ENCODE results near the gene CLMN.
A peak's percentile ranks its signal among the peaks of the same experiment; 100 is the strongest.

The CLMN gene

DNA sequence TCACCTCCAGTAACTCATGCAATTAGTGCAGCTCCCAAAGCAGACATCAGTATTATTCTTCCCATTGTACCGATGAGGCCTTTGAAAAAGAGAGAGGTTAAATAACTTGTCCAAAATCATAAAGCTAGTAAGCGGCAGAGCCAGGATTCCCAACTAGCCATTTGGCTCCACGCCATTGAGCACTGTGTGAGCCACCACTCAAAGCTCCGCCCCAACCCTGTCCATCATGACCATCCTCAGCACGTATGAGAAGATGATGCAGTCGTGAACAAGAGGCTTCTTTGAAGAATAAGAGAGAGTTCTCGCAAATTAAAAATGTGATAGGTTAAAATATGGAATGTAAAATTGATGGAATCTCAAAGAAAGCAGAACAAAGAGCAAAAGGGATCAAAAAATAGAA is 14.6 kb downstream of the CLMN start:
- DNase-seq: peak in 22 of 51 donors; percentile 16 to 70 (median 42)

DNA sequence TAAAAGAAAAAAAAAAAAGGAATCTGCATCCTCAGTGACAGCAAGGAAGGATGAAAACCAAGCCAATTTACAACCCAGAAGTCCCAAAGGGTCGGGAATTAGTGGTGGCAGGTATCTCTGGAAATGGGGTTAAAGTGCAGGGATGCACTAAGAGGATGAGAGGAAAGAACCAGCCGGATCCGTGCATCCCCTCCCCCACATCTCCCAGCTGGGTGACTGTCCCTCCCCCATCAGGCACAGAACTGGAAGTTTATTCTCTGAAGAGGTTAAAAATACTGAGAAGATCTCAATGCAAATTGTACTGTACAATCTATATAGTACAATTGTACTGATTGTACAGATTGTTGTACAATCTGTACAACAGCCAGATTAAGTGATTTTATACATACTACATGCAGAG is 15.4 kb downstream of the CLMN start:
- peak in 1 of 51 donors; percentile 23 for DNase-seq

DNA sequence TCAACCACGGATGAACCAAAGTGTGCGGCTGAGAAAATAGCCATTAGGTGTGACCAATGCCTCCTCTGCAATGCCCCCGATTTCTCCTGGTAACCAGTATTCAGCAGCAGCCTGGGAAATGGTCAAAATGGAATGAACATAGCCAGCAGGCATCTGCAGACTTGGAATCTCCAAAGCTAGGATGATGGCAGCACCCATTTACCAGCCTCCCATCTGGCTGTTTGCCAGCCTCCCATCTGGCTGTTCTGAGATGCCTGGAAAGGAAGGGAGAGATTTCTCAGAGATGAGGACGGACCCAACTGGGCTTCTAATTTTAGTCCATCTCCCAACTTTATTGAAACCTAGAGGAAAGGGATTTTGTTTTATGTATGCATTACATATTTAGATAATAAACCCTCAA is 16.2 kb downstream of the CLMN start:
- DNase-seq: peak in 17 of 51 donors; percentile 20 to 70 (median 40)

DNA sequence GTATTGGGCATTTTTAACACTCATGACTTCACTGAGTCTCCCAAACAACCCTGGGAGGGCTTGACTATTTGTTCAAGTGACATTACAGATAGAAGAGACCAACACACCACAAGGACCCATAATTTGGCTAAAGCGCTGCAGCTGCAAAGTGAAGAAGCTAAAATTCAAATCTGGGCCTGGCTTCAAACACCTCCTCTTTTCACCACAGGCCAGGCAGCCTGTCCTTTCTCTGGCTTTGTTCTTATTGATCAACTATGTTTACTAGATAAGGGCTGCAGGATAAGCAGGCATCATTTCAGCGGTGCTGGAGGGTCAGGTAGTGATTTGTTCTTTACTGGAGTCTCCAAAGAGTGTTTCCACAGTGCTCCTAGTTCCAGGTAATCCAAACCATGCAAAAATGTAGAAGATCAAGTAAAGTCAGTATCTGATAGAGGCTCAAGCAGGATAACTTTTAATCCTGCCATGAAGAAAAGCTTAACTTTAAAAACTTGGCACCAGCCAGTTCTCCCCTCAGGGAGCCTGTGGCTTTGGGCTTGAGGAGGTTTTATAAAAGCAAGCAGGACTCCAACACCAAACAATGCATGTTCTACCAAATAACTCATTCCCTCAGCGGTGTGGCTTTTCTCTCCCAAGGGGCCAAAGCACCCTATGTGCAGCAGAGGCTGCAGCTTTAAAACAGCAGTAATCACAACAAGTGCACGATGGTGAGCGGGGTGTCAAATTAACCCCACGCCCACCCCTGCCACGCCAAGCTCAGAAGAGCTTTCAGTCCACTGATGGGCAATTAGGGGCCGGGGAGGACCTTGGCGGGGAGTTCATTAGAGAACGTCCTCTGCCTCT is 16.8 kb downstream of the CLMN start:
- peak in 1 of 51 donors; percentile 21 for DNase-seq

DNA sequence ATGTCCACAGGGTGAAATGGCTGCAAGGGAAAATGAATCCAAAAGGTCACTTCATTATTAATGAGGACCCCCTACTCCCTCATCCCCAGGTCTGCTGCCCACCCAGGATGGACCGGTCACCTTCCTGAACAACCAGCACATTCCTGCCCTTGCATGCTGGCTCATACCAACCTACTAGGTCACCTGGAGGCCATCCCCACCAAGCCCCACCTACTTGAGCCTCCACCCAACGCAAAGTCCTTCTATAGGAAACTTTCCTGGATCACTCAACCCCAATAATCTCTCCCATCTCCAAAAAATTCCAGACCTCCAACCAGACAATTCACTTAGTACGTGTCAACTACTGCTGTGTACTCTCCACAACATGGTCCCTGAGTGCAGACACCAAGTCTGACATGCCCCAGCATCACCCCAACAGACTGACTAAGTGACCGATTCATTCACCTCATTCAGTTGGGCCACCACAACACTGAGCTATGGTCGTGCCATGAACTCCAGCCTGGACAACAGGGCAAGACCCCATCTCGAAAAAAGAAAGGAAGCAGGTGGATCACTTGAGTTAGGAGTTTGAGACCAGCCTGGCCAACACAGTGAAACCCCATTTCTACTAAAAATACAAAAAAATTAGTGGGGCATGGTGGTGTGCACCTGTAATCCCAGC is 18.1 kb downstream of the CLMN start:
- no peak for DNase-seq

- DNase-seq: peak in 27 of 51 donors; percentile 26 to 91 (median 61)
Observed at GRCh38 chr14:95300697-95301526, 18.8 kb downstream of the CLMN start.

DNA sequence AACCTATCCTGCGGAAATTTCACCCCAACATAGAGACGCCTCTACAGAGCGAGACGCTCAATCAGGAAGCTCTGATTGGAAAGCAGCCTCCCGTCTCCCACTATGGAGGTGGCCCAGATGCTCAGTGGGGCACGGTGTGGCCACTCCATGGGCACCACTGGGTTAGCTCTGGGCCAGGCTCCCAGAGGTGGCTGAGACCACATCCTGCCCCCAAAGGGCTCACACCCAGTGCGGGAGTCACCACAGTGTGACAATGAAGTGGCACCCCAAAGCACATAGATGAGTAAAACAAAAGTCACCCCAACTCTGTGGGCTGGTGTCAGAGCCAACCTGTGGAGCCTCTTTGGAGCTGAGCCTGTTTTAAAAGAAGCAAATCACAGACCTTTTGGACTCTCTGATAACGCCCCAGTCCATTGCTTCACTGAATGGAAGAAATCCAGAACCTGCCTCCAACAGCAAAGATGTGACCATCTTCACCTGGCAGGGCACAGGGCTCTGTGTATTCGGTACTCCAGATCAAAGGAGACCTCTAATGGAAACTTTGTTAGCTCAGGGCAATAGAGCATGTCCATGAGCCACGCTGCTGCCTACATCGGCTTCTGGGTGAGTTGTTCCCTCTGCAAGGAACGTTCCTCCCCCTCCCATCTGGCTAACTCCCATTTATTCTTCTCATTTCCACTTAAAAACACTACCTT is 19.6 kb downstream of the CLMN start:
- peak in 1 of 51 donors; percentile 70 for DNase-seq

DNA sequence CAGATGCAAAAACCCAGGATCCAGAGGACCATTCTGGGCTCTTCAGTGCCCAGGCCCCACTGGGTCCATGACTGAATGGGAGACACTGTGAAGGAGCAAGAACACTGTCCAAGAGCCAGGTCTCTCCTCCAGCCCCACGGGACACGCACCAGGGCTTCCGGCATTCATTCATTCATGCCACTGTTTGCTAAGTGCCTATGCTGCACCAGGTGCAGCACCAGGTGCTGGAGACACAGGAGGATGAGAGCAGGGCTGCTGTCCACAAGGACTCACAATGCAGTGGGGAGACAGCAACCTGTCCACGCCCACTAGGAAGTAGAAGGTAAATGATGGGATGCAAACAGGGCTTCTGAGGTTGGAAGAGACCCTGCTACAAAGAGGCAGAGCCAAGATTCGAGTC is 20.4 kb downstream of the CLMN start:
- no peak for DNase-seq

DNA sequence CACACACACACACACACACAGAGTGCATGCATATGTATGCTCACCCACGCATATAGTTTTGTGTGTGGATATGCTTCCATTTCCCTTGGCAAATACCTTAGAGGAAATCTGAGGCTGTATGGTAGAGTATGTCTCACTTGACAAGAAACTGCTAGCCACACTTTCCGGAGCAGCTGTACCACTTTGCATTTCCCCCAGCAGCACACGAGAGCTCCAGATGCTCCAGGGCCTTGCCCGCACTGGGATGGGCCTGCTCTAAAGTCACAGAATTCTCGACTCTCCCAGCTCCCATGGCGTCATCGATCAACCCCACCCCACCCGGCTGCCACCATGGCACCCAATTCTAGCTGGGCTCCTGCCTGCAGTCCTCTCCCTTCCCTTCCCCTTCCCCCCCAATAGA is 21.9 kb downstream of the CLMN start:
- peak in 2 of 51 donors; percentile 37 for DNase-seq

DNA sequence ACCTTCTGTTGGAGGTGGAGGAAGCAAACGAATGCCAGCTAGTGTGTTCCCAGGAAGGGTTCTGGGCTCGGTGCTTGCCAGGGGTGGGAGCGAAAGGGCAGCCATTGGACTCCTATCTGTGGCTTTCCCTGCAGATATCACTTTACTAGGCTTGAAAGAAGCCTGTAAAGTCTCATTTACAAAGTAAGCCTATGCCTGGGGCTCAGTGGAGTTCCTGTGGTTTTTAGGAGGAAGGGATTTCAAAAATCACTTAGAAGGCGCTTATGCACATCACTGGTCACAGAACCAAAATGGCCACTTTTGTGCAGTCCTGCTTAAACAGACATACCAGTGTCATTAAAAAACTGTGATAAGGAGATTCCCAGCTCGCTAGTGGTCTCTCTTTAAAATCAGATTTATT is 22.7 kb downstream of the CLMN start:
- no peak for DNase-seq

GRCh38 chr14:95295600-95296376 is 23.9 kb downstream of the CLMN start:
- DNase-seq: no peak

GRCh38 chr14:95294834-95295599 is 24.7 kb downstream of the CLMN start:
- DNase-seq: no peak

DNA sequence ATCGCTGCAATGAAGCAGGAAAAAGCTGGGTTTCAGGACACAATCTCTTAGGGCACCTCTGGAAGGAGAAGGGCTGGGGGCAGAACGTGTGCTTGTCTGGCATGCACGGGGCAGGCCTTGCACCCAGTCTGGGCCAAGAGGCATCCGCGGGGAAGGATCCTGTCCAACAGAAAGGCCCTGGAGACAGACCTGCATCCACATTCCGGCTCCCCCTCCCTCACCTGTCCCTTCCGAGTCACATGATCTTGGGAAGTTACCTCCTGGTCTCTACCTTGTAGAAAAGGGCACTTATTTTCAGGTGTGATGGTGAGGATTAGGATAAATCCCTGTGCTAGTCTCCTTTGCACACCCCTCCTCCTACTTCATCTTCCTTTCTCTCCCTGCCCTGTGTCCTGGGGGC is 25.4 kb downstream of the CLMN start:
- DNase-seq: no peak

DNA sequence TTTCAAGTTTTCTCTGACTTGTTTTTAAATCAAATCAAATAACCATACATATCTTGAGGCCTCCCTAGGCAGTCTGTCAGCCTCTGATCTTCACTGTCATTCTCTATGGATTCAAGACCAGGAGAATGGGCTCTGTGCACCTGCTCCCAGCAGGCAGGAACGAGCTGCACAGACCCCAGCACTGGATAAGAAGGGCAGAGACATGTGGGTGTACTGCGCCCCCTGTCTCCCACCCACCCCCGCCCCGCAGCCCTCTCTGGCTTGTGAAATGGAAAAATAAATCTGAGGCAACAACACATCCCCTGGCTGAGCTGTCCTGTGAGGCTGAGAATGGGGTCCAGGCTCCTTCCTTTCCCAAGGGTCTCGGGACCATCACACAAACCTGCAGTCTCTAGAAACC is 26.3 kb downstream of the CLMN start:
- no peak for DNase-seq

DNA sequence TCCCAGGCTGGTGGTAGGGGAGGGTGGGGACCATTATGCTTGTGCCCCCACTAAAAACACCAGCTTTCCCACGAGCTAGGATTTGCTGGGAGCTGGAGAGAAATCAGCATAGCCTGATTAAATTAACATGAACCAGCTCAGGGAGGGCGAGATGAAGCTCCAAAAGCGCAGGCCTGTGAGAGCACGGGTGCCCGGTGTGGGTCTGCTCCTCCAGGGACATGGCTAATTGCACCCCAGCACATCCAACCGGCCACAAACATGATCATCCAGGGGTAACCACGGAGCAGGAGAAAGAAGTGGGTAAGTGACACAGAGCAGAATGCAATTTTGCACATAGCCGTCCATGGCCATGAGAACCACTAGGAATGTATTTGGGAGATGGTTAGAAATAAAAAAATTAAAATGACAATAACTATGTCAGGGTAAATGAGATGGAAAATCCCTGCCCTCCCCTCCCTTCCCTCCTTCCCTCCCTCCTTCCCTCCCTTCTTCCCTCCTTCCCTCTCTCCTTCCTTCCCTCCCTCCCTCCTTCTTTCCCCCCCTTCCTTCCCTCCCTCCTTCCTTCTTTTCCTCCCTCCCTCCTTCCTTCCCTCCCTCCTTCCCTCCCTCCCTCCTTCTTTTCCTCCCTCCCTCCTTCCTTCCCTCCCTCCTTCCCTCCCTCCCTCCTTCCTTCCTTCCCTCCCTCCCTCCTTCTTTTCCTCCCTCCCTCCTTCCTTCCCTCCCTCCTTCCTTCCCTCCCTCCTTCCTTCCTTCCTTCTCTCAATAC is 26.9 kb downstream of the CLMN start:
- peak in 1 of 51 donors; percentile 17 for DNase-seq

- peak in 24 of 51 donors; percentile 9 to 65 (median 39) for DNase-seq
Observed at GRCh38 chr14:95291859-95292542, 27.7 kb downstream of the CLMN start.

DNA sequence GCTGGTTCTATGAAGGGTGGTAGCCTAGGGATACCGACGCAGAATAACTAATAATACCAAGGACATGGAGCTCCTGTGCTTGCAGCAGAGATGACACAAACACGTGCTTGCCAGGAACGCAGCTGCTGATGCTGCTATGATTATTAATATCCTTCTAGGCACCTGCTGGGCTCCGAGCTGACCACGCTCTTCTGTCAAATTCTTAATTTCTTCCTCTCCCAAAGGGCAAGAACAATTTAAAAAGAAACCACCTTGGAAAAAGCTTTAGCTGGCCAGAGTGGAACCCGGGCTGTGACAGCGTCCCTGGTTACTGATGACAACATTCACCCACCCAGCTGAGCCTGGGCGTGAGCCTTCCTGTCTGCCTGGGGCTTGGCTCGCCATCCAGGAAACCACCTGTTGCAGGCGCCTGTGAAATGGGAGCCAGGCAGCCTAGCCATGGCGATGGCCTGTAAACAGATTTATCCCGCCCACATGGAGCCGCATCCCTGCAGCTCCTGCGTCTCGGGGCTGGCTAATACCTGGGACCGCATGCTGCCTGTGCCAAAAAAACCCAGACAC is 28.8 kb downstream of the CLMN start:
- DNase-seq: peak in 2 of 51 donors; percentile 23 to 29

GRCh38 chr14:95290021-95290420 is 29.7 kb downstream of the CLMN start:
- no peak for DNase-seq
